GM19351 (cell line): ENCODE data around the gene UGT3A1.
"Not testable (repeated sequence)": the region's sequence is repeated elsewhere in the genome, so short reads cannot be mapped to it uniquely, and the experiment has no call there.

Experiments
- ATAC-seq: cut with Tn5 transposase; IDR thresholded peaks from one replicate; pipeline ENCODE4 v1.9.1; 2021; ENCODE audit warnings: mild to moderate bottlenecking, moderate library complexity; ENCODE audit not compliant: unreplicated experiment

UGT3A1 gene

GRCh38 chr5:35990941-35991611, at the start of gene UGT3A1:
TSS of gene UGT3A1 (minus strand) at chr5:35991390. CDS start at chr5:35991240, 150 bp downstream.
- no peak for ATAC-seq

- no peak for ATAC-seq
Observed at GRCh38 chr5:36035696-36036095, 44.5 kb upstream of the UGT3A1 start.

- ATAC-seq, result not testable (repeated sequence)
Observed at GRCh38 chr5:36034536-36035134, 43.4 kb upstream of the UGT3A1 start.

GRCh38 chr5:36033486-36033885, 42.3 kb upstream of the UGT3A1 start:
- ATAC-seq, result no peak

GRCh38 chr5:36033047-36033446, 41.9 kb upstream of the UGT3A1 start:
- ATAC-seq, result no peak

GRCh38 chr5:36031223-36031622, 40.0 kb upstream of the UGT3A1 start:
- ATAC-seq, result no peak

GRCh38 chr5:36029914-36030313, 38.7 kb upstream of the UGT3A1 start:
- ATAC-seq, result no peak

GRCh38 chr5:36028816-36029465, 37.8 kb upstream of the UGT3A1 start:
- ATAC-seq, result no peak

GRCh38 chr5:36027711-36028110, 36.5 kb upstream of the UGT3A1 start:
- no peak for ATAC-seq

- no peak for ATAC-seq
Observed at GRCh38 chr5:36026706-36027465, 35.7 kb upstream of the UGT3A1 start.

- not testable (repeated sequence) for ATAC-seq
Observed at GRCh38 chr5:36022246-36022645, 31.1 kb upstream of the UGT3A1 start.

GRCh38 chr5:36019584-36019983, 28.4 kb upstream of the UGT3A1 start:
- ATAC-seq, result not testable (repeated sequence)

- ATAC-seq, result no peak
Observed at GRCh38 chr5:36017622-36018021, 26.4 kb upstream of the UGT3A1 start.

GRCh38 chr5:36017004-36017403, 25.8 kb upstream of the UGT3A1 start:
- no peak for ATAC-seq

- ATAC-seq, result no peak
Observed at GRCh38 chr5:36013182-36013581, 22.0 kb upstream of the UGT3A1 start.

GRCh38 chr5:36009698-36010097, 18.5 kb upstream of the UGT3A1 start:
- no peak for ATAC-seq

GRCh38 chr5:36007366-36007765, 16.2 kb upstream of the UGT3A1 start:
- no peak for ATAC-seq

GRCh38 chr5:36006163-36006562, 15.0 kb upstream of the UGT3A1 start:
- ATAC-seq, result no peak

- no peak for ATAC-seq
Observed at GRCh38 chr5:36001032-36001431, 9.8 kb upstream of the UGT3A1 start.

- ATAC-seq, result no peak
Observed at GRCh38 chr5:35999547-35999946, 8.4 kb upstream of the UGT3A1 start.

- ATAC-seq, result no peak
Observed at GRCh38 chr5:35996076-35996475, 4.9 kb upstream of the UGT3A1 start.
